ENCODE data around the gene PDE6A. TPM values are rescaled to one million over a fixed set of nuclear protein-coding genes. Genes with fewer than 3 reads are reported as not detected.

Gene PDE6A
- total and polyA plus RNA-seq, 2 donors from 2014 or later = 0.03 TPM; not detected in 1

DNA sequence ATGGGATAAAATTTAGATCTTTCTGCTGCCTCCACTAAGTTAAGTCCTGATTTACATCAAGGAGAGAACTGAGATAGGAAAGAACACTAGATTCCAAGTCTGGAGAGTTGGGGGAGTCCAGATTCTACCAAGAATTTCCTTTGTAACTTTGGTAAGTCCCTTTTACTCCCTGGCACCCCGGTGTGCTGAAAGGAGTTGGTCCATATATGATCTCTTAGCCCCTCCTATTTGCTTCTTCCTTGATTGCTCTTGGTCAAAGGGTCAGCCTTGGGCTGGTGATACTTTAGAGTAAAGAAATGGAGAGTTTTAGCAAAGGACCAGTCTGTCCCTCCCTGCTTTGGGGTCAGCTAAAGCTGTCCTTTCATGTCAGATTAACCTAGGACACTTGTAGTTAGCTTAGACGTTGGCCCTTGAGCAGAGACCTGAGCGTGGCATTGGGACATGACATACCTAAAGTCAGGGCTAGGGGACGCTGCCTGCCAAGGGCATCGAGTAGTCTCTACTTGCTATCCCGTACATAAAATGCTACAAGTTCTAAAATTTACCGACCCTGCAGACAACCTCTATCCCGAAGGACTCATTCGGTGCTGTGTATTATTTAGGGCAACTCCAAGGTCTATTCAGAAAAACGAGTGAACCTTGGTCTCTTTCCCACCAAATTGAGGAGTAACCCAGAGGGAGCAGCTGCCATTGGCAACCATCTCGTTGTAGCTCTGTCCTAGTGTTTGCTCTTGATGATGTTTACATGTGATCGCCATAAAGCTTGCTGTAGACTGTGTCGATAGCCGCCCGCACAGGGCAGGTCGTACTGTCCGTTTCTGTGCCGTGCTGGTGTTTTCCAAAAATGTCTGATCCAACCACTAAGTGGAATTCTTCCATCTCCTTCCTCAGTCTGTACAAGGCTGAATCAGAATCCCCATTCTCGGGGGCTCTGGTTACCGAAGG lies 94.4 kb downstream of the PDE6A start:
- TF ChIP-seq, protein P1, sequence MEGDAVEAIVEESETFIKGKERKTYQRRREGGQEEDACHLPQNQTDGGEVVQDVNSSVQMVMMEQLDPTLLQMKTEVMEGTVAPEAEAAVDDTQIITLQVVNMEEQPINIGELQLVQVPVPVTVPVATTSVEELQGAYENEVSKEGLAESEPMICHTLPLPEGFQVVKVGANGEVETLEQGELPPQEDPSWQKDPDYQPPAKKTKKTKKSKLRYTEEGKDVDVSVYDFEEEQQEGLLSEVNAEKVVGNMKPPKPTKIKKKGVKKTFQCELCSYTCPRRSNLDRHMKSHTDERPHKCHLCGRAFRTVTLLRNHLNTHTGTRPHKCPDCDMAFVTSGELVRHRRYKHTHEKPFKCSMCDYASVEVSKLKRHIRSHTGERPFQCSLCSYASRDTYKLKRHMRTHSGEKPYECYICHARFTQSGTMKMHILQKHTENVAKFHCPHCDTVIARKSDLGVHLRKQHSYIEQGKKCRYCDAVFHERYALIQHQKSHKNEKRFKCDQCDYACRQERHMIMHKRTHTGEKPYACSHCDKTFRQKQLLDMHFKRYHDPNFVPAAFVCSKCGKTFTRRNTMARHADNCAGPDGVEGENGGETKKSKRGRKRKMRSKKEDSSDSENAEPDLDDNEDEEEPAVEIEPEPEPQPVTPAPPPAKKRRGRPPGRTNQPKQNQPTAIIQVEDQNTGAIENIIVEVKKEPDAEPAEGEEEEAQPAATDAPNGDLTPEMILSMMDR (IDR thresholded peaks at IDR 0.05; ENCODE audit: borderline replicate concordance, extremely low read depth, insufficient read depth) = no peak
- FAIRE-seq (no peak), DNase-seq (no peak)
- H3K4me1 ChIP-seq (ENCODE audit: control insufficient read depth in 2 of 3, insufficient read depth in 2 of 3, low read depth in 1 of 3, low read length in 3 of 3) = no peaks in the 10 kb centered on the region
- peaks cover 0 to 10% (median 8%) of the 10 kb centered on the region in 3 donors for H3K36me3 ChIP-seq (ENCODE audit: control insufficient read depth in 2 of 3, insufficient read depth in 3 of 3, low read length in 3 of 3)
- H3K27me3 ChIP-seq (ENCODE audit: control insufficient read depth, insufficient read depth, low read length) = no peaks in the 10 kb centered on the region
- no peak overlapping the region for H3K9ac ChIP-seq (ENCODE audit: low read length in 3 of 3)
- no peaks in the 10 kb centered on the region for H3K9me3 ChIP-seq (ENCODE audit: control insufficient read depth in 2 of 3, insufficient read depth in 1 of 3, low read length in 3 of 3)
- intact Hi-C loops (cut with DNase I) = no loop called here
- no peak overlapping the region for H3K4me3 ChIP-seq (ENCODE audit: low read length in 3 of 3)
- H3K27ac ChIP-seq (ENCODE audit: low read depth in 2 of 2, low read length in 2 of 2) = no peak overlapping the region

DNA sequence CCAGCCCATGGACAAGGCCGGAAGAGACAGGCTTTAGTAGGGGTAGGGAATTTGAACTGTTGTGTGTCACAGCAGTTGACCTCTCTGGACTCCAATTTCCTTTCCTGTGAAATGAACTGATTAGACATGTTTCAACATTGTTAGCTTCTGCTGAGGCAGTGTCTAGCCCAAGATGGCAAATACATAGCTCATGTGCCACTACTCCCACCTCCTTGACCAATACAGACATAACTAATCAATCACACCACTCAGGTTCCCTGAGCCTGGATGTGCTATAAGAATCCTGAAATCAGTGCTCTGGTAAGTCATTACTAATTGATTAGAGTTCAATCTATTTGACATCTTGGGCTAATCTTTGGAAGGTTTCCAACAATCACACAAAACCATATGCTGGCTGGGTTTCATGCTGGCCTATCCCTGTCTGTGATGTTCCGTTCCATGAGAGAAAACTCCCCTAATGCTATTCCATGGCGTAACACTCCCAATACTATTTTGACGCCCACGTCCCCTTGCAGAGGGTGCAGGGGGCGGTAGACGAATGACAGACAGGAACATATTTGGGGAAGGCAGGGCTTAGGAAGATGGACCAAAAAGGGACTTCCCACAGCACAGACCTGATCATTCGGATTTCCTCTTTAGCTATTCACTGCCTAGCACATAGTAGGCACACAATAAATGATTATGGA lies 95.2 kb downstream of the PDE6A start:
- no peak overlapping the region for H3K9ac ChIP-seq (ENCODE audit: low read length in 3 of 3)

DNA sequence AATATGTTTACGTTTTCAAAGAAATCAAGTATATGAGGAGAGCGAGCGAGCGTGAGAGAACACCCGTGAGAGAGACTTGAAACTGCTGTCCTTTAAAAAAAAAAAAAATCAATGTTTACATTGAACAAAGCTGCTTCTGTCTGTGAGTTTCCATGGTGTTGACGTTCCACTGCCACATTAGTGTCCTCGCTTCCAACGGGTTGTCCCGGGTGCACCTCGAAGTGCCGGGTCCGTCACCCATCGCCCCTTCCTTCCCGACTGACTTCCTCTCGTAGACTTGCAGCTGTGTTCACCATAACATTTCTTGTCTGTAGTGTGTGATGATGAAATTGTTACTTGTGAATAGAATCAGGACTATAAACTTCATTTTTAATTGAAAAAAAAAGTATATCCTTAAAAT lies 97.0 kb downstream of the PDE6A start:
- no peak for DNase-seq

More for the DNA sequence above, 95.2 kb downstream of the PDE6A start:
- DNase-seq (no peak), FAIRE-seq (no peak)
- H3K36me3 ChIP-seq (ENCODE audit: control insufficient read depth in 2 of 3, insufficient read depth in 3 of 3, low read length in 3 of 3) = peaks cover 0 to 10% (median 10%) of the 10 kb centered on the region in 3 donors
- no peaks in the 10 kb centered on the region for H3K9me3 ChIP-seq (ENCODE audit: control insufficient read depth in 2 of 3, insufficient read depth in 1 of 3, low read length in 3 of 3)
- TF ChIP-seq, protein P1 (IDR thresholded peaks at IDR 0.05; ENCODE audit: borderline replicate concordance, extremely low read depth, insufficient read depth) = no peak
- no peak overlapping the region for H3K27ac ChIP-seq (ENCODE audit: low read depth in 2 of 2, low read length in 2 of 2)
- H3K4me3 ChIP-seq (ENCODE audit: low read length in 3 of 3) = no peak overlapping the region
- H3K27me3 ChIP-seq (ENCODE audit: control insufficient read depth, insufficient read depth, low read length) = no peaks in the 10 kb centered on the region
- H3K4me1 ChIP-seq (ENCODE audit: control insufficient read depth in 2 of 3, insufficient read depth in 2 of 3, low read depth in 1 of 3, low read length in 3 of 3) = no peaks in the 10 kb centered on the region
- intact Hi-C loops (cut with DNase I) = no loop called here

More for the DNA sequence above, 97.0 kb downstream of the PDE6A start:
- Histone ChIP-seq H3K9ac (ENCODE audit: low read length in 3 of 3) (no peak overlapping the region), H3K9me3 (ENCODE audit: control insufficient read depth in 2 of 3, insufficient read depth in 1 of 3, low read length in 3 of 3) (no peaks in the 10 kb centered on the region), H3K36me3 (ENCODE audit: control insufficient read depth in 2 of 3, insufficient read depth in 3 of 3, low read length in 3 of 3) (peaks cover 0 to 10% (median 10%) of the 10 kb centered on the region in 3 donors), H3K27ac (ENCODE audit: low read depth in 2 of 2, low read length in 2 of 2) (no peak overlapping the region), H3K4me1 (ENCODE audit: control insufficient read depth in 2 of 3, insufficient read depth in 2 of 3, low read depth in 1 of 3, low read length in 3 of 3) (no peaks in the 10 kb centered on the region), H3K4me3 (ENCODE audit: low read length in 3 of 3) (no peak overlapping the region), H3K27me3 (ENCODE audit: control insufficient read depth, insufficient read depth, low read length) (no peaks in the 10 kb centered on the region)
- intact Hi-C loops (cut with DNase I) = no loop called here
- TF ChIP-seq, protein P1 (IDR thresholded peaks at IDR 0.05; ENCODE audit: borderline replicate concordance, extremely low read depth, insufficient read depth) = no peak
- no peak for FAIRE-seq

Data from kidney (tissue), 14 donors.